CD4-positive, alpha-beta T cell (primary cell): ENCODE measurements around the gene ITGAX. TPM values are rescaled to one million over a fixed set of nuclear protein-coding genes. Genes with fewer than 3 reads are reported as not detected.

Experiments
- ATAC-seq: fragments of 200-7000 bp; cut with Tn5 transposase; one replicate; pipeline ENCODE4 v1.10.0; 2022; ENCODE audit warnings: mild to moderate bottlenecking; ENCODE audit not compliant: poor library complexity
- CTCF ChIA-PET: fragments of 350-600 bp; sonication (Branson Sonifier 250); formaldehyde crosslinking; loops from one replicate; lab custom pipeline; 2021; ENCODE audit warnings: antibody characterized with exemption, inconsistent platforms; lab: Charles Lee
- POLR2A ChIA-PET: fragments of 350-600 bp; sonication (Branson Sonifier 250); formaldehyde crosslinking; loops from one replicate; lab custom pipeline; 2021; ENCODE audit warnings: antibody characterized with exemption, inconsistent platforms; lab: Charles Lee
- DNase-seq, 14 experiments: peaks; one replicate each; pipeline ENCODE4 v3.0.0-alpha.2; 2013 to 2020; ENCODE audit warnings: mixed read lengths in 2 of 14
- H3K27ac ChIP-seq, 2 donors: one replicate each; pipeline versions ENCODE4 v1.5.1 to v1.7.0; 2013; ENCODE audit warnings: low read length in 2 of 2, low read depth in 1 of 2, mild to moderate bottlenecking in 1 of 2
- H3K27me3 ChIP-seq, 2 experiments: 1 replicate in 1 of 2; 2 replicates in 1 of 2; pipeline versions ENCODE4 v1.6.1 to v1.7.0; 2013; ENCODE audit warnings: low read length in 2 of 2, control low read depth in 1 of 2, mild to moderate bottlenecking in 1 of 2, moderate library complexity in 1 of 2; ENCODE audit not compliant: insufficient read depth in 2 of 2, control insufficient read depth in 1 of 2
- H3K36me3 ChIP-seq: one replicate; pipeline ENCODE4 v1.6.1; 2013; ENCODE audit warnings: low read length, control low read depth; ENCODE audit not compliant: insufficient read depth
- H3K4me1 ChIP-seq: one replicate; pipeline ENCODE4 v1.6.1; 2013; ENCODE audit warnings: low read length, control low read depth; ENCODE audit not compliant: insufficient read depth
- H3K4me3 ChIP-seq: one replicate; pipeline ENCODE4 v1.5.1; 2013; ENCODE audit warnings: mild to moderate bottlenecking, low read length, moderate library complexity
- H3K9me3 ChIP-seq, 2 experiments: 1 replicate in 1 of 2; 2 replicates in 1 of 2; pipeline versions ENCODE4 v1.6.1 to v1.7.0; 2013; ENCODE audit warnings: low read length in 2 of 2, mild to moderate bottlenecking in 2 of 2, control low read depth in 1 of 2, moderate library complexity in 1 of 2; ENCODE audit not compliant: control insufficient read depth in 1 of 2, insufficient read depth in 1 of 2
- H3K27ac Mint-ChIP-seq: one replicate; pipeline ENCODE4 v1.8.0; 2020; ENCODE audit warnings: mixed read lengths
- H3K27me3 Mint-ChIP-seq: one replicate; pipeline ENCODE4 v1.8.0; 2021; ENCODE audit warnings: mixed read lengths
- H3K36me3 Mint-ChIP-seq: one replicate; pipeline ENCODE4 v1.8.0; 2021; ENCODE audit warnings: low read depth, mixed read lengths
- H3K4me1 Mint-ChIP-seq: one replicate; pipeline ENCODE4 v1.8.0; 2021; ENCODE audit warnings: low read depth, mixed read lengths
- H3K4me3 Mint-ChIP-seq: one replicate; pipeline ENCODE4 v1.8.0; 2020; ENCODE audit warnings: mild to moderate bottlenecking, mixed read lengths
- H3K9me3 Mint-ChIP-seq: one replicate; pipeline ENCODE4 v1.8.0; 2020; ENCODE audit warnings: mixed read lengths
- CTCF ChIP-seq: fragments of 200-600 bp; IDR thresholded peaks from one replicate; pipeline ENCODE4 v1.8.0; 2022; ENCODE audit warnings: antibody characterized with exemption, mild to moderate bottlenecking
- intact Hi-C, 2 experiments: fragments of 100-400 bp; cut with DNase I in 1 of 2; cut with micrococcal nuclease in 1 of 2; formaldehyde crosslinking; loops; one replicate each; pipeline versions ENCODE4 v1.15.1 to v1.9.0; 2023 to 2025; cut with DNase I, micrococcal nuclease
- total RNA-seq, 174 experiments: library from RNA in 2 of 174; stranded (reverse) in 2 of 174; gene quantifications; one replicate each; pipeline ENCODE4 v1.2.3 and lab custom pipeline; 2021 to 2026

The ITGAX gene
- total RNA-seq, 2 experiments from 2014 or later = 5.5 to 6.0 TPM

GRCh38 chr16:31400191-31400590, 45.2 kb downstream of the ITGAX start:
- Histone ChIP-seq H3K27me3 (no peaks in the 10 kb centered on the region), H3K4me1 (peaks cover 11% of the 10 kb centered on the region), H3K36me3 (no peaks in the 10 kb centered on the region), H3K4me3 (no peak overlapping the region), H3K27ac (no peak overlapping the region), H3K9me3 (peaks cover 0 to 14% of the 10 kb centered on the region in 2 experiments)
- DNase-seq (peak in 1 of 14 experiments; percentile 48), ATAC-seq (no peak)
- H3K36me3 Mint-ChIP-seq = no peaks in the 10 kb centered on the region
- ChIA-PET CTCF (no interaction called here), POLR2A (no interaction called here)
- peaks cover 2% of the 10 kb centered on the region for H3K9me3 Mint-ChIP-seq
- no peaks in the 10 kb centered on the region for H3K27me3 Mint-ChIP-seq
- no peak for TF ChIP-seq CTCF
- H3K4me3 Mint-ChIP-seq = no peak overlapping the region
- intact Hi-C loops = loop anchor here in 1 of 2 experiments (10.0 kb wide), 1 partner anchor 155 kb away; no protein-coding TSS in a partner anchor
- H3K27ac Mint-ChIP-seq = no peak overlapping the region
- no peaks in the 10 kb centered on the region for H3K4me1 Mint-ChIP-seq

DNA sequence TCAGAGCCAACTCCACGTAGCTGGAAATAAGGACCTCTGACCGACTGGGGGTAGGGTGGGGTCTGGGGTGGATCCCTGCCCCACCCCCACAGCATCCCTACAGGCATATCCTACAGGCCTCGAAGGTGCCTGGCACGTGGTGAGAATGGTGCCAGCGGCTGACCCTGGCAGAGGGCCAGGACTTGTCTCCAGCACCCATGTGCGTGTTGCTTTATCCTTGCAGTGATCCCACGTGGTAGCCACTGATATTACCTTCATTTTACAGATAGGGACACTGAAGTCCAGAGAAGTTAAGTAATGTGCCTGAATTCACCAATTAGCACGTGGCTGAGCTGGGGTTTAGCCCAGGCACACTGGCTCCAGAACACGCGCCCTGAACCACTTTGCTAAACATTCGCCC, 46.5 kb downstream of the ITGAX start:
- Mint-ChIP-seq H3K27ac (no peak overlapping the region), H3K27me3 (no peaks in the 10 kb centered on the region), H3K9me3 (peaks cover 2% of the 10 kb centered on the region), H3K4me1 (no peaks in the 10 kb centered on the region), H3K4me3 (no peak overlapping the region), H3K36me3 (no peaks in the 10 kb centered on the region)
- Histone ChIP-seq H3K27me3 (no peaks in the 10 kb centered on the region), H3K9me3 (peaks cover 0 to 14% of the 10 kb centered on the region in 2 experiments), H3K27ac (no peak overlapping the region), H3K36me3 (no peaks in the 10 kb centered on the region), H3K4me1 (peaks cover 11% of the 10 kb centered on the region), H3K4me3 (no peak overlapping the region)
- ChIA-PET POLR2A (no interaction called here), CTCF (no interaction called here)
- ATAC-seq (no peak), DNase-seq (no peak)
- TF ChIP-seq CTCF = no peak
- intact Hi-C loops = loop anchor here in 1 of 2 experiments (10.0 kb wide), 1 partner anchor 157 kb away; no protein-coding TSS in a partner anchor

GRCh38 chr16:31402687-31403086, 47.7 kb downstream of the ITGAX start:
- DNase-seq (no peak), ATAC-seq (no peak)
- H3K27me3 ChIP-seq = no peaks in the 10 kb centered on the region
- no peak overlapping the region for H3K4me3 ChIP-seq
- no peak overlapping the region for H3K27ac Mint-ChIP-seq
- H3K36me3 ChIP-seq = no peaks in the 10 kb centered on the region
- ChIA-PET POLR2A (no interaction called here), CTCF (no interaction called here)
- no peaks in the 10 kb centered on the region for H3K4me1 Mint-ChIP-seq
- intact Hi-C loops = loop anchor here in 1 of 2 experiments (10.0 kb wide), 1 partner anchor 158 kb away; no protein-coding TSS in a partner anchor
- peaks cover 11% of the 10 kb centered on the region for H3K4me1 ChIP-seq
- H3K9me3 ChIP-seq = peaks cover 0 to 14% of the 10 kb centered on the region in 2 experiments
- H3K4me3 Mint-ChIP-seq = no peak overlapping the region
- H3K27ac ChIP-seq = no peak overlapping the region
- H3K36me3 Mint-ChIP-seq = no peaks in the 10 kb centered on the region
- no peaks in the 10 kb centered on the region for H3K27me3 Mint-ChIP-seq
- H3K9me3 Mint-ChIP-seq = peaks cover 2% of the 10 kb centered on the region
- no peak for TF ChIP-seq CTCF
